Stomach (tissue), 9 donors: ENCODE data around the gene TNIP3. TPM values are rescaled to one million over a fixed set of nuclear protein-coding genes. Genes with fewer than 3 reads are reported as not detected.

Experiments used
- DNase-seq, 2 donors: peaks; one replicate each; pipeline versions ENCODE4 v3.0.0 to v3.0.0-alpha.2; 2013 to 2019
- H3K27ac ChIP-seq, 5 donors: fragments of 200-600 bp in 4 of 5; sonication (generic) in 4 of 5; one replicate each; pipeline ENCODE4 v1.5.1; 2013 to 2019; ENCODE audit warnings: mild to moderate bottlenecking in 1 of 5, moderate library complexity in 1 of 5
- H3K27me3 ChIP-seq, 3 donors: fragments of 200-600 bp; sonication (generic); one replicate each; pipeline ENCODE4 v1.5.1; 2017 to 2019; ENCODE audit warnings: mixed run types in 1 of 3
- H3K36me3 ChIP-seq, 4 donors: fragments of 200-600 bp; sonication (generic); 1 replicate in 3 of 4; 2 replicates in 1 of 4; pipeline ENCODE4 v1.5.1; 2016 to 2019
- H3K4me1 ChIP-seq, 4 donors: fragments of 200-600 bp; sonication (generic); one replicate each; pipeline ENCODE4 v1.5.1; 2016 to 2019
- H3K4me3 ChIP-seq, 4 donors: fragments of 200-600 bp; sonication (generic) in 3 of 4; one replicate each; pipeline ENCODE4 v1.5.1; 2016 to 2019; ENCODE audit warnings: mild to moderate bottlenecking in 1 of 4
- H3K9me3 ChIP-seq, 4 donors: fragments of 200-600 bp; sonication (generic); one replicate each; pipeline ENCODE4 v1.5.1; 2016 to 2019
- EP300 ChIP-seq: sonication (generic); formaldehyde crosslinking; IDR thresholded peaks from one replicate; pipeline ENCODE4 v1.6.1; 2017; ENCODE audit warnings: antibody characterized with exemption
- POLR2A ChIP-seq, 4 donors: fragments of 450-650 bp; IDR thresholded peaks; one replicate each; pipeline ENCODE4 v1.6.1; 2016; ENCODE audit warnings: antibody characterized with exemption in 4 of 4, control low read depth in 2 of 4, mild to moderate bottlenecking in 1 of 4, moderate library complexity in 1 of 4
- POLR2AphosphoS5 ChIP-seq, 3 donors: sonication (generic); formaldehyde crosslinking; IDR thresholded peaks; one replicate each; pipeline ENCODE4 v1.6.1; 2016; ENCODE audit warnings: antibody characterized with exemption in 3 of 3
- WGBS, 5 donors: extraction: QIAGEN DNeasy Blood & Tissue Kit in 3 of 5; methylation state at CpG; one replicate each; pipeline versions ENCODE4 v1.1.5 to v1.1.7; 2013 to 2018; 5-methylcytosine and 5-hydroxymethylcytosine counted together
- intact Hi-C: fragments of 100-400 bp; cut with DNase I; formaldehyde crosslinking; loops from one replicate; pipeline ENCODE4 v1.15.1; 2023; ENCODE audit warnings: low total_unique reads
- polyA plus RNA-seq, 3 donors: library from polyadenylated mRNA; stranded (reverse); fragments of 200-250 nt; gene quantifications; one replicate each; pipeline ENCODE4 v1.2.3, GENCODE V29; 2013
- total RNA-seq, 5 donors: library from RNA; depleted of rRNA; stranded (reverse); fragments of >200 nt; gene quantifications; one replicate each; pipeline versions ENCODE4 v1.1.0 to v1.2.3, GENCODE V29; 2014 to 2016
- TF ChIP-seq, protein P1 (sequence below), 7 experiments: fragments of 450-650 bp in 4 of 7; fragments of 200-600 bp in 3 of 7; sonication (generic) in 3 of 7; IDR thresholded peaks; one replicate each; pipeline ENCODE4 v1.5.1; 2016 to 2019; ENCODE audit warnings: antibody characterized with exemption in 7 of 7, control low read depth in 2 of 7, mild to moderate bottlenecking in 1 of 7
- donor health status: healthy with polysubstance abuse.
- donor health status: Bipolar disorder and iron deficiency.
- donor health status: healthy.

The TNIP3 gene
- total and polyA plus RNA-seq, 8 donors: 0.12 to 5.1 (median 0.74) TPM; not detected in 2

DNA sequence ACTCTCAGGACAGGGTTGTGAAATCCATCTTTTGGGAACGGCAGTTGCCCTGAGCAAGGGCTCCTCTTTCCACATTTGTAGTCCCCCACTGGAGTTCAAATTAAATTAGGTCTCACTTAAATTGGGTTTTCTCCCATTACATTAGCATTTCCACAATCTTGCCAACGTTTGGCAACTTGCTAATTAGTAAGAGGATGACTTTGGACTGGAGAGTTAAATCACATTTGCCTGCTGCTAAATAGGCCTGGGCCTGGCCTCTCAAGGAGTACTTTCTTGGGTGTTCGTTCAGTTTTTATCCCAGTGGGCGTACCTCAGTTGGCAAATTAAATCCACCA lies 33.8 kb downstream of the TNIP3 start:
- H3K4me1 ChIP-seq: no peaks in the 10 kb centered on the region
- no peak for DNase-seq
- no peak for TF ChIP-seq POLR2A (IDR thresholded peaks at IDR 0.05)
- TF ChIP-seq EP300: no peak
- TF ChIP-seq POLR2AphosphoS5 (IDR thresholded peaks at IDR 0.05): no peak
- TF ChIP-seq, protein P1, sequence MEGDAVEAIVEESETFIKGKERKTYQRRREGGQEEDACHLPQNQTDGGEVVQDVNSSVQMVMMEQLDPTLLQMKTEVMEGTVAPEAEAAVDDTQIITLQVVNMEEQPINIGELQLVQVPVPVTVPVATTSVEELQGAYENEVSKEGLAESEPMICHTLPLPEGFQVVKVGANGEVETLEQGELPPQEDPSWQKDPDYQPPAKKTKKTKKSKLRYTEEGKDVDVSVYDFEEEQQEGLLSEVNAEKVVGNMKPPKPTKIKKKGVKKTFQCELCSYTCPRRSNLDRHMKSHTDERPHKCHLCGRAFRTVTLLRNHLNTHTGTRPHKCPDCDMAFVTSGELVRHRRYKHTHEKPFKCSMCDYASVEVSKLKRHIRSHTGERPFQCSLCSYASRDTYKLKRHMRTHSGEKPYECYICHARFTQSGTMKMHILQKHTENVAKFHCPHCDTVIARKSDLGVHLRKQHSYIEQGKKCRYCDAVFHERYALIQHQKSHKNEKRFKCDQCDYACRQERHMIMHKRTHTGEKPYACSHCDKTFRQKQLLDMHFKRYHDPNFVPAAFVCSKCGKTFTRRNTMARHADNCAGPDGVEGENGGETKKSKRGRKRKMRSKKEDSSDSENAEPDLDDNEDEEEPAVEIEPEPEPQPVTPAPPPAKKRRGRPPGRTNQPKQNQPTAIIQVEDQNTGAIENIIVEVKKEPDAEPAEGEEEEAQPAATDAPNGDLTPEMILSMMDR (IDR thresholded peaks at IDR 0.05): no peak
- H3K9me3 ChIP-seq: no peaks in the 10 kb centered on the region
- no peak overlapping the region for H3K4me3 ChIP-seq
- intact Hi-C loops: no loop called here
- no peaks in the 10 kb centered on the region for H3K27me3 ChIP-seq
- H3K27ac ChIP-seq: no peak overlapping the region
- WGBS, 5 donors: 71 to 76% (median 73%) methylated on average over 4 of the region's 4 CpGs
- no peaks in the 10 kb centered on the region for H3K36me3 ChIP-seq

DNA sequence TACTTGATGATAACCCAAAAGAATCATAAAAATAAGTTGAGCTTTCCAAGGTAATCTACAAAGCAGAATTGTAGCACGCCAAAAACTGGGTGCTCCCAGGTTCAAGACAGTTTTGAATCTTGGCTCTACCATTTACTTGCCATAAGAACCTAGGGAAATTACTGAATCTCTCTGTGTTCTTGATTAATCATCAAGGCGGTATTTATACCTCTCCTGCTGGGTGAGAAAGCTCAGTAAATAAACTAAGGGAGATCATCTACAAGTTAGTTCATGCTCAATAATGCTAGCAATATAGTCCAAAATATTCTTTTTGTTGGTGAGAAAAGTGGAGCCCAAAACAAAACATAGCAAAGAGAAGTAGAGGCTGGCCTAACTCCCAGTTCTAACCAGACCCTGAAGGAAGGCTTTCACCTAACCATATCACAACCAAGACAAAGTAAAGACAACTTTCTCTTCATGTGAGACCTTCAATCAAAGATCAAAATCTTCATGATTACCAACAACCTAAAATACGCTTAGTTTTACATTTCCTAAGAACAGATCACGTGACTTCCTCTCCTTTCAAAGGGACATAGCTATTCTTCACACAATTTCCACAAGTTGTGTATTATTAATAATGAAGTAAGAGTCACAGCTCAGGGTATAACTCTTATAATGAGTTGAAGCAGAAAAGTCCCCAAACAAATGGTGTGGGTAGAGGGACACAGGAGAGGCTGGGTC lies 34.4 kb downstream of the TNIP3 start:
- intact Hi-C loops: no loop called here
- Histone ChIP-seq H3K4me3 (no peak overlapping the region), H3K27ac (no peak overlapping the region), H3K27me3 (no peaks in the 10 kb centered on the region), H3K36me3 (no peaks in the 10 kb centered on the region), H3K9me3 (no peaks in the 10 kb centered on the region), H3K4me1 (no peaks in the 10 kb centered on the region)
- 78 to 90% (median 87%) methylated on average over 4 of the region's 4 CpGs for WGBS, 5 donors
- DNase-seq: no peak
- no peak for TF ChIP-seq POLR2AphosphoS5 (IDR thresholded peaks at IDR 0.05)
- no peak for TF ChIP-seq POLR2A (IDR thresholded peaks at IDR 0.05)

DNA sequence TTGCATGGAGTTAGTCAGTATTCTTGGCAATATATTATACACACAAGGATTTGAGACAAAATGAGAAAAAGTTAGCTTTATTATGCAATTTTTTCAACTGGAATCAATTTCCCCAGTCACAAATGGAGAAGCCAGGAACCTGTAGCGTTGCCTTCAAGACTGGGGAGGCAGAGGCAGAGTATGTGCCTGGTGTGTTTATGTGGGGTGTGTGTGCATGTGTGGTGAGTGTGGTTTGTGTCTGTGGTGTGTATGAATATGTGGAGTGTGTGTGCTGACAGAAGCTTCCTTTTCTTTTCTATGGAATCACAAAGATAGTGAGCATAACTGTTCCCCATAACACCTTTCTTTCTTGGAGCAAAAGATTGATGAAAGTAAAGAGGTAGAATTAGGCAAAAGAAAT lies 37.0 kb downstream of the TNIP3 start:
- intact Hi-C loops: no loop called here
- 76 to 98% (median 91%) methylated on average over 1 of the region's 1 CpG for WGBS, 5 donors
- Histone ChIP-seq H3K9me3 (no peaks in the 10 kb centered on the region), H3K36me3 (no peaks in the 10 kb centered on the region), H3K4me1 (no peaks in the 10 kb centered on the region), H3K4me3 (no peak overlapping the region), H3K27ac (no peak overlapping the region), H3K27me3 (no peaks in the 10 kb centered on the region)
- no peak for DNase-seq
- TF ChIP-seq POLR2AphosphoS5 (IDR thresholded peaks at IDR 0.05) (no peak), EP300 (no peak), POLR2A (IDR thresholded peaks at IDR 0.05) (no peak)
- TF ChIP-seq, protein P1 (IDR thresholded peaks at IDR 0.05): no peak

DNA sequence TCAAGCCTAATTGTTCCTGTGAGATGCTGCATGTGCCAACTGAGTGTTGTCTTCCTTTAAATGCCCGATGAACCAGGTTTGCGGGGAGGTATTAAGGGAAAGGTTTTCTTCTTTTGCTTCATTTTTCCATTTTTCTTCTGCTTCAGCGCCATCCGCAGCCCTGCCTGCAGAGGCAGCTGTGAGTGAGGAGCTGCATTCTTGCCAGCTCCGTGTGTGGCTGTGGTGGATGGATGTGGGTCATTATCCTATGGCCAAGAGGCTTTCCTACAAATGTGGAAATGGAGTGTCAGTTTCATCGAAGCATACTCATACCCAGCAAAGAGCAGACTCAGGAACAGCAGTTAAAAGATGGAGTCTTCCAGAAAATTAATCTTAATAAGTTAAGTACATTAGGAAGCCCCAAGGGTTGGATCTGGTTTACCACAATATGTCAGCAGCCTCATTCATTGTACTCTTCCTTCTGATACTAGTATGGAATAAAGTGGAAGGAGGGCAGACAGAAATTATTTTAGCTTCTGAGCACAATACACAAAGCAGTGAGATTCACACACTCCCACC lies 37.6 kb downstream of the TNIP3 start:
- no peaks in the 10 kb centered on the region for H3K4me1 ChIP-seq
- no peaks in the 10 kb centered on the region for H3K9me3 ChIP-seq
- intact Hi-C loops: no loop called here
- WGBS, 5 donors: 79 to 87% (median 85%) methylated on average over 6 of the region's 6 CpGs
- no peak overlapping the region for H3K27ac ChIP-seq
- no peak overlapping the region for H3K4me3 ChIP-seq
- H3K36me3 ChIP-seq: no peaks in the 10 kb centered on the region
- DNase-seq: no peak
- no peak for TF ChIP-seq POLR2A (IDR thresholded peaks at IDR 0.05)
- no peak for TF ChIP-seq POLR2AphosphoS5 (IDR thresholded peaks at IDR 0.05)
- TF ChIP-seq EP300: no peak
- TF ChIP-seq, protein P1 (IDR thresholded peaks at IDR 0.05): no peak
- H3K27me3 ChIP-seq: no peaks in the 10 kb centered on the region

DNA sequence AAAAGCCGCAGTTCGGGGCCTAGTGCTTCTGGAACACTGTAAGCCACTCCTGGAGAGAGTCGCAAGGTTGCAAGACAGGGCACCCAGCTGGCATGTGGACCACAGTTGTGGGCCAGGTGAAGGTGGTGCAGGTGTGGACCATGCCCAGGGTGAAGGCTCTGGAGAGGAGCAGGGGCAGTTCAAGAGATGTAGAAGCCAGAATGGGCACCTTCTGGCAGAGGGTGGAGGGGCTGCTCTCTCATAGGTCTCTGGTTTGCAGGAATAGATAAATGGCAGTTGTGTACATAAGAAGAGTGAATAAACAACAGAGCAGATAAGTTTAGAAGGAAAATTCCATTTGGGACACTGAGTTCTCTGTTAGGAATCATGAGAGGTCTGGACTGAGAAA lies 38.6 kb downstream of the TNIP3 start:
- no peaks in the 10 kb centered on the region for H3K9me3 ChIP-seq
- no peaks in the 10 kb centered on the region for H3K27me3 ChIP-seq
- DNase-seq: no peak
- no peak overlapping the region for H3K27ac ChIP-seq
- H3K4me3 ChIP-seq: no peak overlapping the region
- no peak for TF ChIP-seq EP300
- intact Hi-C loops: no loop called here
- no peaks in the 10 kb centered on the region for H3K4me1 ChIP-seq
- WGBS, 5 donors: 87 to 98% (median 93%) methylated on average over 3 of the region's 3 CpGs
- H3K36me3 ChIP-seq: no peaks in the 10 kb centered on the region
